ENCODE data around the gene OR8B2.

Gene OR8B2

DNA sequence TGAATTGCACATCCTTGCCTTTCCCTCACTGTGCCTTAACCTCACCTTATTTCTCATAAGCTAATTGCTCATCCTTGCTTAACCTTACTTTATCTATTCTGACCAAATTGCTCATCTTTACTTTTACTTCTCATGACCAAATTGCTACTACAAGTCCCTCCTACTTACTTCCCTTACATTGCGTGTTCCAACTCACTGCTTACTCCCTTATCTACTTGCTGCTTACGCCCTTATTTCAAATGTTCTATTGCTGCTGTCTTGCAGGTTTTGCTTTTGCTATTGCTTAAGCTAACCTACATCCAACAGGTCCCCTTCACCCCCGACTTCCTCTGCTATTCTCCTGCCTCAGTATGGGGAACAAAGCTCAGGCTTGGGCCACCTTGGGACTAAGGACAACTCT lies 8.0 kb downstream of the OR8B2 start:
- ChIA-PET POLR2A (no interaction called here), CTCF (no interaction called here)
- TF ChIP-seq, protein P1, sequence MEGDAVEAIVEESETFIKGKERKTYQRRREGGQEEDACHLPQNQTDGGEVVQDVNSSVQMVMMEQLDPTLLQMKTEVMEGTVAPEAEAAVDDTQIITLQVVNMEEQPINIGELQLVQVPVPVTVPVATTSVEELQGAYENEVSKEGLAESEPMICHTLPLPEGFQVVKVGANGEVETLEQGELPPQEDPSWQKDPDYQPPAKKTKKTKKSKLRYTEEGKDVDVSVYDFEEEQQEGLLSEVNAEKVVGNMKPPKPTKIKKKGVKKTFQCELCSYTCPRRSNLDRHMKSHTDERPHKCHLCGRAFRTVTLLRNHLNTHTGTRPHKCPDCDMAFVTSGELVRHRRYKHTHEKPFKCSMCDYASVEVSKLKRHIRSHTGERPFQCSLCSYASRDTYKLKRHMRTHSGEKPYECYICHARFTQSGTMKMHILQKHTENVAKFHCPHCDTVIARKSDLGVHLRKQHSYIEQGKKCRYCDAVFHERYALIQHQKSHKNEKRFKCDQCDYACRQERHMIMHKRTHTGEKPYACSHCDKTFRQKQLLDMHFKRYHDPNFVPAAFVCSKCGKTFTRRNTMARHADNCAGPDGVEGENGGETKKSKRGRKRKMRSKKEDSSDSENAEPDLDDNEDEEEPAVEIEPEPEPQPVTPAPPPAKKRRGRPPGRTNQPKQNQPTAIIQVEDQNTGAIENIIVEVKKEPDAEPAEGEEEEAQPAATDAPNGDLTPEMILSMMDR (IDR thresholded peaks at IDR 0.05; ENCODE audit: insufficient read depth, low read length, missing control alignments), result no peak
- no peak overlapping the region for H3K4me3 ChIP-seq (ENCODE audit: low read depth, low read length)
- no peak for DNase-seq (ENCODE audit: low read depth, low spot score)

DNA sequence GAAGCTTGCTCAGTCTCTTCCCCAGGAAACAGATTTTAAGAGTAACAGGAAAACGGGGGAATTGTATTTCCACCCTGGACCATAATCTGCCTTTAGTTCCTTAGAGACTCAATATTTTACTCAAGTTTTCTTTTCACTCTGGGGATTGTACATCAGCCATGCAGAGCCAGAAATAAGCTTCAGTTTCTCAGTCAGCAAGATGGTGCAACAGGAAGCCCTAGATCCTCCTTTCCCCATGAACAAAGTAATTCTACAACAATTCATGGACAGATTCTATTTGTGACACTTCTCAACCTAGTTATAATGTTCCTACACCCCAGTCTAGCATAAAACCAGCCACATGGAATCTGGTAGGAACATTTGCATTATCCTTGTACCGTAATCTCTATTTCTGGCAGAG lies 24.7 kb downstream of the OR8B2 start:
- CTCF ChIA-PET, result no interaction called here
- TF ChIP-seq, protein P1 (IDR thresholded peaks at IDR 0.05; ENCODE audit: insufficient read depth, low read length, missing control alignments), result no peak
- POLR2A ChIA-PET, result no interaction called here

DNA sequence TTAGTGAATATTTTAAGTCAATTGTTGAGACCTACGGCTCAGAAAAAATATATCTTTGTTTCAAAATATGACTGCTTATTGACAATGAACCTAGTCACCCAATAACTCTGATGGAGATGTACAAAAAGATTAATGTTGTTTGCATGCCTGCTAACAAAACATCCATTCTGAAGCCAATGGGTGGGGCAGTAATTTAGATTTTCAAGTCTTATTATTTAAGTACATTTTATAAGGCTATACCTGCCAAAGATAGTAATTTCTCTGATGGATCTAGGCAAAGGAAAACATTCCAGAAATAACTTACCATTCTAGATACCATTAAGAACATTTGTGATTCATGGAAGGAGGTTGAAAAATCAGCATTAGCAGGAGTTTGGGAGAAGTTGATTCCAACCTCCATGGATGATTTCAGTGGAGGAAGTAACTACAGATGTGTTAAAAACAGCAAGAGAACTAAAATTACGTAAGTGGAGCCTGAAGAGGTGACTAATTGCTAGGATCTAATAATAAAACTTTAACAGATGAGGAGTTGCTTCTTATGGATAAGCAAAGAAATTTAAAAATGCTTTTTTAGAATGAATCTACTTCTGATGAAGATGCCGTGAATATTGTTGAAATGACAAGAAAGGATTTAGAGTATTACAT lies 37.9 kb downstream of the OR8B2 start:
- ChIA-PET POLR2A (no interaction called here), CTCF (no interaction called here)
- H3K4me3 ChIP-seq (ENCODE audit: low read depth, low read length), result no peak overlapping the region
- TF ChIP-seq, protein P1 (IDR thresholded peaks at IDR 0.05; ENCODE audit: insufficient read depth, low read length, missing control alignments), result no peak
- no peak for DNase-seq (ENCODE audit: low read depth, low spot score)

More for the DNA sequence above, 24.7 kb downstream of the OR8B2 start:
- no peak overlapping the region for H3K4me3 ChIP-seq (ENCODE audit: low read depth, low read length)
- no peak for DNase-seq (ENCODE audit: low read depth, low spot score)

DNA sequence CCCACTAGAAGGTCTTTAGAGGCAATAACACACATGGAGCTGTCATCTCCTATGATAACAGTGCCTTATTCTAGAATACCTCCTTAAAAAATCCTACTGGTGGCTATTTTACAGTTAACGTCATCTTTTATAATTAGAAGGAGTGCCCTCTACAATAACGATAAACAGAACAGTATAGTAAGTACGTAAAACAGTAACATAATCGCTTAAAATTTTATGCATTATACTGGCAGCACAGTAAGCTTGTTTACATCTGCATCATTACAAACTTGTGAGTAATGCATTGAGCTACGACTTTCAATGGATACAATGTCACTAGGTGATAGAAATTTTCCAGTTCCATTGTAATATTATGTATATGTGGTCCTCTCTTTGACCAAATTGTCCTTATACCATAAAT lies 40.0 kb downstream of the OR8B2 start:
- H3K4me3 ChIP-seq (ENCODE audit: low read depth, low read length), result no peak overlapping the region
- ChIA-PET POLR2A (no interaction called here), CTCF (no interaction called here)
- TF ChIP-seq, protein P1 (IDR thresholded peaks at IDR 0.05; ENCODE audit: insufficient read depth, low read length, missing control alignments), result no peak
- no peak for DNase-seq (ENCODE audit: low read depth, low spot score)

DNA sequence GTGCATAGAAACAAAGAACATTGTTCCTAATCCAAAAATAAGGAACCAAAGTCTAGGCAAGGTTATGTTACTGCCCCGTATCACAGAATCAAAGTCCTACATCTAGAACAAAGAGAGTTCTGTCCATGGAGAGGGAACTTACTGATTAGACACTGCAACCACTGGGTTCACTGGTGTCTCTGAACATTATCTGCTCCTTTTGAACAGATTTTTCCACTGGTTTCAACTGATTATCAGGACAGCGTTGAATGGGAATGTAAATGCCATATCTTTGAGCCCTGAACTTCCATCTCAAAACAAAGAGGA lies 44.2 kb downstream of the OR8B2 start:
- DNase-seq (ENCODE audit: low read depth, low spot score), result no peak
- TF ChIP-seq, protein P1 (IDR thresholded peaks at IDR 0.05; ENCODE audit: insufficient read depth, low read length, missing control alignments), result no peak
- ChIA-PET POLR2A (no interaction called here), CTCF (no interaction called here)
- no peak overlapping the region for H3K4me3 ChIP-seq (ENCODE audit: low read depth, low read length)

DNA sequence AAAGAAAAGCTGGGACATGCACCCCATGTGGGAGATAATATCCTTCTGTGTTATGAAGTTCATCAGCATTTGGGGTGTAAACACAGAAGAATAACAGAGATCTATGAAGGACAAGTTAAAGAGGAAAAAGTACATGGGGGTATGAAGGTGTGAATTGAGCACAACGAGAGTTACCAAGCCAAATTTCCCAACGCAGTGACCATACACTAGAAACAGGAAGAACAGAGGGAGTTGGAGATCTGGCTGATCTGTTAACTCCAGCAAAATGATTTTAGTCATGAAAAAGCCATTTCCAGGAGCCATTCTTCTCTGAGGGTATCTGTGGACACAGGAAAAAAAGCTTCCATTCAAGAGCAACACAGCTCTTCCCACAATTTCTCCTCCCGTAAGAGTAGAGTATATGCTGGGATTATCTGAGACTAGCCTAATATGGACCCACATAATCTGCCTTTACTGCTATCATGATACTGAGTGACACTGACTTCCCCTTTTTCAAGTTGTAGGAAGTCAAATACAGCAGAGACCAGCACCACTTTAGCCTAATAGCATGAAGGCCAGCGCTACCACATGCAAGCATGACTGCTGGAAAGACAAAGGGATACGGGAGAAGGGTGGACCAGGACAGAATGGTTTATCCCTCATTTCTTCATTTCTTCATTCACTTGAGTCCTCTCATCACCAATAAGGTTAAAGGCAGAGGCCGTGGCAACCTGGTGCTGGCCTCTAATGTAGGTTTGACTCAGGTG lies 44.7 kb downstream of the OR8B2 start:
- DNase-seq (ENCODE audit: low read depth, low spot score), result no peak
- TF ChIP-seq, protein P1 (IDR thresholded peaks at IDR 0.05; ENCODE audit: insufficient read depth, low read length, missing control alignments), result no peak
- no peak overlapping the region for H3K4me3 ChIP-seq (ENCODE audit: low read depth, low read length)
- CTCF ChIA-PET, result no interaction called here
- POLR2A ChIA-PET, result no interaction called here

Measured in AG04449 (cell line).